K562 (cell line): ENCODE measurements around the gene LSP1. TPM values are rescaled to one million over a fixed set of nuclear protein-coding genes. Genes with fewer than 3 reads are reported as not detected.

Experiments used
- ATAC-seq: fragments of 200-7000 bp; cut with Tn5 transposase; 3 replicates; pipeline ENCODE4 v1.9.1; 2020; ENCODE audit warnings: moderate library complexity
- BruUV-seq: library from RNA; stranded (reverse); fragments of 400-500 nt; replicated peaks from 2 replicates; lab custom pipeline; 2021; lab: Mats Ljungman, UMichigan
- CTCF ChIA-PET: fragments of 300-600 bp; formaldehyde crosslinking; extraction: SDS; loops from one replicate; lab custom pipeline; 2021; ENCODE audit warnings: low intra/inter-chr PET ratio; lab: Yijun Ruan, JAX
- POLR2A ChIA-PET: fragments of 300-600, 350-650 bp; sonication (Branson Sonifier 250); formaldehyde crosslinking; extraction: SDS; loops from one replicate; lab custom pipeline; 2021; ENCODE audit warnings: antibody characterized with exemption, inconsistent platforms; lab: Yijun Ruan, JAX
- DNase-seq, 4 experiments: peaks; one replicate each; pipeline versions ENCODE4 v3.0.0 to v3.0.0-alpha.2; 2011 to 2018; ENCODE audit warnings: low spot score in 3 of 4, mixed read lengths in 3 of 4; ENCODE audit errors: extremely low read depth in 1 of 4
- FAIRE-seq: peaks from 2 replicates; lab custom pipeline; 2011; peaks lifted over from hg19 to GRCh38; lab: Jason Lieb, UNC
- H2AFZ ChIP-seq: 2 replicates; pipeline ENCODE4 v1.6.0; 2011; ENCODE audit warnings: low read depth, low read length, control low read depth, inconsistent platforms
- H3K27ac ChIP-seq: fragments of 200-600 bp; 3 replicates; pipeline ENCODE4 v1.8.0; 2011; ENCODE audit warnings: low read depth, mild to moderate bottlenecking, control low read depth, inconsistent platforms, low read length, moderate library complexity, mixed read lengths; ENCODE audit errors: extremely low read depth
- H3K27me3 ChIP-seq, 2 experiments: fragments of 300-600 bp in 1 of 2; 2 replicates in 1 of 2; 3 replicates in 1 of 2; pipeline versions ENCODE4 v1.6.0 to v1.8.0; 2011; ENCODE audit warnings: inconsistent platforms in 2 of 2, low read length in 2 of 2, mild to moderate bottlenecking in 1 of 2, mixed read lengths in 1 of 2, moderate library complexity in 1 of 2; ENCODE audit not compliant: control insufficient read depth in 2 of 2, insufficient read depth in 2 of 2
- H3K36me3 ChIP-seq: fragments of 300-600 bp; 3 replicates; pipeline ENCODE4 v1.8.0; 2011; ENCODE audit warnings: mild to moderate bottlenecking, low read length, inconsistent platforms; ENCODE audit not compliant: control insufficient read depth, insufficient read depth
- H3K4me1 ChIP-seq, 2 experiments: fragments of 200-600 bp in 1 of 2; replicated peaks in 1 of 2; 2 replicates in 1 of 2; 3 replicates in 1 of 2; pipeline versions ENCODE4 v1.5.1 to v1.8.0; 2011; ENCODE audit warnings: inconsistent platforms in 2 of 2, low read length in 2 of 2, mild to moderate bottlenecking in 1 of 2, mixed read lengths in 1 of 2, moderate library complexity in 1 of 2; ENCODE audit not compliant: control insufficient read depth in 2 of 2, insufficient read depth in 2 of 2
- H3K4me2 ChIP-seq: 2 replicates; pipeline ENCODE4 v1.6.1; 2011; ENCODE audit warnings: low read length, control low read depth, inconsistent platforms, mixed read lengths; ENCODE audit not compliant: insufficient read depth
- H3K4me3 ChIP-seq: fragments of 200-600 bp; sonication (generic), shearing (Covaris generic); 2 replicates; pipeline ENCODE4 v1.5.1; 2016; ENCODE audit warnings: control low read depth, inconsistent platforms
- H3K79me2 ChIP-seq: fragments of 200-600 bp; 3 replicates; pipeline ENCODE4 v1.8.0; 2011; ENCODE audit warnings: low read length, inconsistent platforms; ENCODE audit not compliant: control insufficient read depth, insufficient read depth
- H3K9ac ChIP-seq, 2 experiments: 2 replicates each; pipeline versions ENCODE4 v1.6.0 to v1.6.1; 2011; ENCODE audit warnings: low read depth in 2 of 2, low read length in 2 of 2, control low read depth in 1 of 2, inconsistent platforms in 1 of 2, mild to moderate bottlenecking in 1 of 2, mixed read lengths in 1 of 2; ENCODE audit not compliant: insufficient read depth in 1 of 2
- H3K9me1 ChIP-seq: one replicate; pipeline ENCODE4 v1.6.0; 2011; ENCODE audit warnings: inconsistent platforms, mild to moderate bottlenecking, low read length, moderate library complexity; ENCODE audit not compliant: control insufficient read depth, insufficient read depth
- H3K9me3 ChIP-seq: replicated peaks from 2 replicates; pipeline ENCODE4 v1.5.1; 2011; ENCODE audit warnings: low read depth, low read length, inconsistent platforms; ENCODE audit not compliant: control insufficient read depth, insufficient read depth
- H4K20me1 ChIP-seq: replicated peaks from 2 replicates; pipeline ENCODE4 v1.6.1; 2011; ENCODE audit warnings: low read length, inconsistent platforms, mixed read lengths; ENCODE audit not compliant: control insufficient read depth, insufficient read depth
- FIP1L1 ChIP-seq: fragments of 200-400 bp; formaldehyde crosslinking; IDR thresholded peaks from 2 replicates; pipeline ENCODE4 v1.6.1; 2018; ENCODE audit warnings: mild to moderate bottlenecking, low read depth, low read length; ENCODE audit not compliant: poor library complexity, severe bottlenecking
- FOSL1 ChIP-seq: fragments of 200-800 bp; sonication (Bioruptor generic); conservative IDR thresholded peaks from 2 replicates; pipeline ENCODE4 v1.6.1; 2016; ENCODE audit warnings: missing genetic modification characterization, missing compliant biosample characterization
- FOXP1 ChIP-seq: sonication (generic); formaldehyde crosslinking; IDR thresholded peaks from 2 replicates; pipeline ENCODE4 v1.8.0; 2022; ENCODE audit warnings: mild to moderate bottlenecking, missing genetic modification reagents
- NFYB ChIP-seq: IDR thresholded peaks from 2 replicates; pipeline ENCODE4 v1.6.1; 2011; ENCODE audit warnings: mild to moderate bottlenecking, moderate library complexity; ENCODE audit not compliant: insufficient read length; ENCODE audit errors: extremely low read depth
- POLR2A ChIP-seq: fragments of 450-650 bp; conservative IDR thresholded peaks from 2 replicates; pipeline ENCODE4 v1.6.1; 2016
- POLR3A ChIP-seq: IDR thresholded peaks from 2 replicates; pipeline ENCODE4 v1.6.1; 2011; ENCODE audit warnings: borderline replicate concordance, mild to moderate bottlenecking, moderate library complexity; ENCODE audit not compliant: insufficient read length, insufficient read depth; ENCODE audit errors: extremely low read depth
- PRPF4 ChIP-seq: fragments of 200-400 bp; formaldehyde crosslinking; IDR thresholded peaks from one replicate; pipeline ENCODE4 v1.6.1; 2017; ENCODE audit warnings: low read length, low read depth, mild to moderate bottlenecking; ENCODE audit not compliant: insufficient read depth, poor library complexity, severe bottlenecking
- TCF7L2 ChIP-seq: fragments of 150-350 bp; IDR thresholded peaks from 2 replicates; pipeline ENCODE4 v1.6.1; 2016; ENCODE audit warnings: low read depth, mild to moderate bottlenecking, low read length, moderate library complexity
- WGBS: fragments of 100-300 bp; shearing (Covaris generic); methylation state at CpG from one replicate; pipeline ENCODE4 v1.1.6; 2016; ENCODE audit warnings: low coverage, mixed read lengths; ENCODE audit not compliant: insufficient coverage; ENCODE audit errors: missing lambda C conversion rate; 5-methylcytosine and 5-hydroxymethylcytosine counted together
- in situ Hi-C: fragments of 300-500 bp; cut with MboI; formaldehyde crosslinking; loops from 4 replicates; pipeline ENCODE4 v1.15.0; 2018; ENCODE audit warnings: inconsistent platforms, mixed read lengths
- intact Hi-C: fragments of 100-400 bp; cut with micrococcal nuclease; formaldehyde crosslinking; loops from 2 replicates; pipeline ENCODE4 v1.14.2; 2022
- polyA plus RNA-seq, 8 experiments: library from polyadenylated mRNA; depleted of rRNA in 4 of 8; stranded (reverse) in 5 of 8; unstranded in 3 of 8; fragments of >200 nt; fragmentation: Nextera tagmentation in 2 of 8; fragmentation: Illumina TruSeq in 1 of 8; extraction: Ambion mirVana in 2 of 8; extraction: Trizol in 1 of 8; gene quantifications; 2 replicates each; pipeline versions ENCODE4 v1.2.1 to v1.2.3, GENCODE V29; 2011 to 2014; ENCODE audit warnings: inconsistent platforms in 1 of 8, missing spikeins in 1 of 8
- total RNA-seq, 7 experiments: library from RNA; depleted of rRNA in 6 of 7; stranded (reverse); fragments of >200 nt in 6 of 7; fragmentation: Illumina TruSeq in 2 of 7; extraction: Trizol in 2 of 7; gene quantifications; 2 replicates each; pipeline versions ENCODE4 v1.2.1 to v1.2.3, GENCODE V29; 2011 to 2021; ENCODE audit warnings: low replicate concordance in 1 of 7
- TF ChIP-seq, protein P1 (sequence below): fragments of 250-450 bp; sonication (Bioruptor Pico); IDR thresholded peaks from 2 replicates; pipeline ENCODE4 v1.4.0; 2020; ENCODE audit warnings: mild to moderate bottlenecking, moderate library complexity, borderline replicate concordance

Gene LSP1
- total and polyA plus RNA-seq, 9 of the 15 experiments (the other 6 are each of a cell fraction or from before 2014, with no cell fraction given): 0.08 to 2.9 (median 0.65) TPM; not detected in 2

DNA sequence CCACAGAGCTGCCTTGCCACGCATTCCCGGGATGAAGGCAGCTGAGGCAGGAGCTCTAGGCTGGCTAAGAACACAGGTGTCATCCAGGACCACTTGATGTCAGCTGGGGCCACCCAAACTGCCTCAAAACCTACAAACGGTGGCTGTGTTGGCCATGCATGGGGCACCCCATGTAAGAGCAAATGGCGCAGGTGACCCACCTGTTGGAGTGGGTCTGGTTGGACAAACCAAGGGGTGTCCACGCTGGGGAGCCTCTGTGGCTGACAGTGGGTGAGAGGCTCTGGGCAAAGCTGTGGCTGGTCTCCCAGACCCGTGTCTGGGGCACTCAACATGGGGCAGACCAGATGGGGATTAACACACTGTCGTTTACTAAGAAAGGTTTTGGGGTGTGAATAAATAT is 37.1 kb upstream of the LSP1 start:
- Histone ChIP-seq H3K4me1 (no peaks in the 10 kb centered on the region), H3K9ac (no peak overlapping the region), H4K20me1 (no peaks in the 10 kb centered on the region), H2AFZ (no peak overlapping the region), H3K27me3 (peaks cover 18 to 45% of the 10 kb centered on the region in 2 experiments), H3K27ac (no peak overlapping the region), H3K79me2 (no peaks in the 10 kb centered on the region), H3K36me3 (no peaks in the 10 kb centered on the region), H3K4me3 (no peak overlapping the region), H3K9me1 (no peaks in the 10 kb centered on the region), H3K4me2 (no peak overlapping the region), H3K9me3 (no peaks in the 10 kb centered on the region; the same call in 1 of the 2 replicates)
- no peak for ATAC-seq
- CTCF ChIA-PET: no interaction called here
- no peak for FAIRE-seq
- intact Hi-C loops (no loop called here), in situ Hi-C loops (no loop called here)
- TF ChIP-seq FIP1L1 (no peak), FOSL1 (tag) (no peak), PRPF4 (no peak), FOXP1 (no peak), POLR2A (no peak), NFYB (no peak), TCF7L2 (no peak), POLR3A (no peak)
- TF ChIP-seq, protein P1, sequence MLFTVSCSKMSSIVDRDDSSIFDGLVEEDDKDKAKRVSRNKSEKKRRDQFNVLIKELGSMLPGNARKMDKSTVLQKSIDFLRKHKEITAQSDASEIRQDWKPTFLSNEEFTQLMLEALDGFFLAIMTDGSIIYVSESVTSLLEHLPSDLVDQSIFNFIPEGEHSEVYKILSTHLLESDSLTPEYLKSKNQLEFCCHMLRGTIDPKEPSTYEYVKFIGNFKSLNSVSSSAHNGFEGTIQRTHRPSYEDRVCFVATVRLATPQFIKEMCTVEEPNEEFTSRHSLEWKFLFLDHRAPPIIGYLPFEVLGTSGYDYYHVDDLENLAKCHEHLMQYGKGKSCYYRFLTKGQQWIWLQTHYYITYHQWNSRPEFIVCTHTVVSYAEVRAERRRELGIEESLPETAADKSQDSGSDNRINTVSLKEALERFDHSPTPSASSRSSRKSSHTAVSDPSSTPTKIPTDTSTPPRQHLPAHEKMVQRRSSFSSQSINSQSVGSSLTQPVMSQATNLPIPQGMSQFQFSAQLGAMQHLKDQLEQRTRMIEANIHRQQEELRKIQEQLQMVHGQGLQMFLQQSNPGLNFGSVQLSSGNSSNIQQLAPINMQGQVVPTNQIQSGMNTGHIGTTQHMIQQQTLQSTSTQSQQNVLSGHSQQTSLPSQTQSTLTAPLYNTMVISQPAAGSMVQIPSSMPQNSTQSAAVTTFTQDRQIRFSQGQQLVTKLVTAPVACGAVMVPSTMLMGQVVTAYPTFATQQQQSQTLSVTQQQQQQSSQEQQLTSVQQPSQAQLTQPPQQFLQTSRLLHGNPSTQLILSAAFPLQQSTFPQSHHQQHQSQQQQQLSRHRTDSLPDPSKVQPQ: no peak
- no peak for DNase-seq
- POLR2A ChIA-PET: interaction anchor here (1.2 kb wide), 1 partner anchor 9 kb away, joined by 3 read pairs; no protein-coding TSS in a partner anchor
- no TSS peak for BruUV-seq
- WGBS: 0% methylated on average over 7 of the region's 7 CpGs
